GM21381 (cell line): ENCODE data around the gene FADS2.
A peak's percentile ranks its signal among the peaks of the same experiment; 100 is the strongest.

Source experiments
- ATAC-seq: cut with Tn5 transposase; IDR thresholded peaks from one replicate; pipeline ENCODE4 v1.9.1; 2021; ENCODE audit warnings: mild to moderate bottlenecking, moderate library complexity; ENCODE audit not compliant: unreplicated experiment

FADS2 gene

GRCh38 chr11:61827571-61828378, at the start of gene FADS2:
Gene FADS2, plus strand, starts transcription at chr11:61828300. Its CDS starts 91 bp downstream, at chr11:61828391.
- ATAC-seq, result peak; percentile 68

GRCh38 chr11:61778357-61778886, 49.7 kb upstream of the FADS2 start:
- ATAC-seq, result no peak

GRCh38 chr11:61778920-61779650, 49.0 kb upstream of the FADS2 start:
- ATAC-seq, result no peak

- no peak for ATAC-seq
Observed at GRCh38 chr11:61779666-61780525, 48.2 kb upstream of the FADS2 start.

GRCh38 chr11:61780581-61781162, 47.4 kb upstream of the FADS2 start:
- ATAC-seq, result no peak

GRCh38 chr11:61781585-61781984, 46.5 kb upstream of the FADS2 start:
- no peak for ATAC-seq

- no peak for ATAC-seq
Observed at GRCh38 chr11:61782299-61782698, 45.8 kb upstream of the FADS2 start.

GRCh38 chr11:61782841-61783240, 45.3 kb upstream of the FADS2 start:
- ATAC-seq, result no peak

- ATAC-seq, result no peak
Observed at GRCh38 chr11:61783717-61784505, 44.2 kb upstream of the FADS2 start.

- no peak for ATAC-seq
Observed at GRCh38 chr11:61784506-61784805, 43.6 kb upstream of the FADS2 start.

GRCh38 chr11:61785837-61786402, 42.2 kb upstream of the FADS2 start:
- ATAC-seq, result no peak

GRCh38 chr11:61787928-61788491, 40.1 kb upstream of the FADS2 start:
- no peak for ATAC-seq

GRCh38 chr11:61791737-61792309, 36.3 kb upstream of the FADS2 start:
- ATAC-seq, result peak; percentile 33

GRCh38 chr11:61792310-61793082, 35.6 kb upstream of the FADS2 start, which contains the start of the genes FEN1 and TMEM258:
Gene FEN1, plus strand, starts transcription at chr11:61792911. Its CDS starts 2,451 bp downstream, at chr11:61795362.
Gene TMEM258, minus strand, starts transcription at chr11:61792599. Its CDS starts 41 bp downstream, at chr11:61792558.
- ATAC-seq, result peak; percentile 84

- peak; percentile 27 for ATAC-seq
Observed at GRCh38 chr11:61793083-61793828, 34.8 kb upstream of the FADS2 start.

GRCh38 chr11:61793829-61794204, 34.3 kb upstream of the FADS2 start:
- no peak for ATAC-seq

GRCh38 chr11:61794579-61794978, 33.5 kb upstream of the FADS2 start:
- no peak for ATAC-seq
